Measurements from ENCODE around the gene FEV.
"Not testable (repeated sequence)": the region's sequence is repeated elsewhere in the genome, so short reads cannot be mapped to it uniquely, and the experiment has no call there.

The FEV gene

GRCh38 chr2:218944759-218945404 lies 40.1 kb downstream of the FEV start:
- Mint-ChIP-seq H3K4me3 (no peak overlapping the region), H3K4me1 (no peaks in the 10 kb centered on the region), H3K27me3 (ENCODE audit: low read depth, poor library complexity) (peaks cover 91% of the 10 kb centered on the region), H3K36me3 (ENCODE audit: low read depth) (no peaks in the 10 kb centered on the region), H3K9me3 (peaks cover 5% of the 10 kb centered on the region), H3K27ac (no peak overlapping the region)
- no peak for DNase-seq
- no peak for TF ChIP-seq CTCF (IDR thresholded peaks at IDR 0.05)

- H3K4me3 Mint-ChIP-seq, DNase-seq, H3K27ac Mint-ChIP-seq, H3K4me1 Mint-ChIP-seq: not testable (repeated sequence)
- Mint-ChIP-seq H3K27me3 (ENCODE audit: low read depth, poor library complexity) (peaks cover 43% of the 10 kb centered on the region), H3K9me3 (peaks cover 29% of the 10 kb centered on the region), H3K36me3 (ENCODE audit: low read depth) (peaks cover 12% of the 10 kb centered on the region)
These were observed 53.2 kb downstream of the FEV start for GRCh38 chr2:218931751-218932150.

Measured in nephron progenitor cell (in vitro differentiated cells).